ENCODE data around the gene HNRNPF. TPM values are rescaled to one million over a fixed set of nuclear protein-coding genes. Genes with fewer than 3 reads are reported as not detected.

The HNRNPF gene
- total RNA-seq, 1 experiment from 2014 or later, result 333 TPM

DNA sequence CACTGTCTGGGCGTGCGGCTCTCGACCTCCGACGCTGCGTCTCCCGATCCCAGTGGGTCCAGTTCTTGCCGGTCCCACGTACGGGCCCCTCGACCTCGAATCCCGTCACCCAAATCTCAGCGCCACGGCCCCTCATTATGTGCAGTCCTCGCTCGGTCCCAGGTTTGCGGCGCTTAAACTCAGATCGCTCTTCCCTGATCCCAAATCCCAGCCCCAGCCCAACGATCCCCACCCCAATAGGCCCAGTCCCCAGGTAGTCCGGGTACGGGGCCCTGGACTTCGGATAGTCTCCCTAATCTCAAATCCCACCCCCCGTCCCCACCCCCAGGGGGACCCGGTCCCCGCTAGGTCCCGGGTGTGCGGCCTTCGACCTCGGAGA lies 666 bp downstream of the HNRNPF start:
- peak overlapping the region; percentile 93 for H3K4me2 ChIP-seq (ENCODE audit: low read length)
- peaks cover 1 to 4% of the 10 kb centered on the region in 2 experiments; a peak in 2 of 4 replicates for H3K36me3 ChIP-seq (ENCODE audit: control insufficient read depth in 1 of 2, insufficient read depth in 2 of 2, low read length in 2 of 2)
- H3K79me2 ChIP-seq (ENCODE audit: insufficient read depth, low read length), result peaks cover 64% of the 10 kb centered on the region
- H3K9me2 ChIP-seq (ENCODE audit: insufficient read depth), result no peaks in the 10 kb centered on the region
- ATAC-seq (peak; percentile 14), DNase-seq (ENCODE audit: low read depth, low spot score) (no peak)
- ChIA-PET POLR2A (interaction anchor here (0.8 to 1.8 kb wide), 5 partner anchors 8 to 27 kb away, joined by 3 to 11 read pairs (median 5); no protein-coding TSS in a partner anchor), RAD21 (ENCODE audit: low non-redundant PET in 1 of 2, low total read pairs in 2 of 2, uncharacterized antibody in 2 of 2, unreplicated experiment in 2 of 2) (no interaction called here), CTCF (interaction anchor here (1.1 kb wide), 1 partner anchor 46 kb away, joined by 3 read pairs; no protein-coding TSS in a partner anchor)
- H3K4me3 ChIP-seq (replicated peaks in 1 of 2; ENCODE audit: low read depth in 1 of 2, low read length in 2 of 2), result peak overlapping the region; percentile 92 to 93
- peak overlapping the region; percentile 96 for H3K27ac ChIP-seq (ENCODE audit: low read depth, low read length)
- no peaks in the 10 kb centered on the region for H3K9me3 ChIP-seq (ENCODE audit: control insufficient read depth in 1 of 2, insufficient read depth in 1 of 2, low read depth in 1 of 2, low read length in 2 of 2)
- H3K4me1 ChIP-seq (ENCODE audit: control insufficient read depth in 1 of 2, insufficient read depth in 2 of 2, low read length in 2 of 2), result peaks cover 40 to 58% of the 10 kb centered on the region in 2 experiments
- no TSS peak for BruUV-seq (replicated peaks)
- no peak overlapping the region for H2AFZ ChIP-seq (ENCODE audit: low read depth, low read length, poor library complexity, severe bottlenecking)
- no peaks in the 10 kb centered on the region for H3K27me3 ChIP-seq (ENCODE audit: insufficient read depth, low read length)
- H3K9ac ChIP-seq (ENCODE audit: low read length), result peak overlapping the region; percentile 100
- TF ChIP-seq SRF (IDR thresholded peaks at IDR 0.05; ENCODE audit: low read depth), result no peak
- TF ChIP-seq, protein P1, sequence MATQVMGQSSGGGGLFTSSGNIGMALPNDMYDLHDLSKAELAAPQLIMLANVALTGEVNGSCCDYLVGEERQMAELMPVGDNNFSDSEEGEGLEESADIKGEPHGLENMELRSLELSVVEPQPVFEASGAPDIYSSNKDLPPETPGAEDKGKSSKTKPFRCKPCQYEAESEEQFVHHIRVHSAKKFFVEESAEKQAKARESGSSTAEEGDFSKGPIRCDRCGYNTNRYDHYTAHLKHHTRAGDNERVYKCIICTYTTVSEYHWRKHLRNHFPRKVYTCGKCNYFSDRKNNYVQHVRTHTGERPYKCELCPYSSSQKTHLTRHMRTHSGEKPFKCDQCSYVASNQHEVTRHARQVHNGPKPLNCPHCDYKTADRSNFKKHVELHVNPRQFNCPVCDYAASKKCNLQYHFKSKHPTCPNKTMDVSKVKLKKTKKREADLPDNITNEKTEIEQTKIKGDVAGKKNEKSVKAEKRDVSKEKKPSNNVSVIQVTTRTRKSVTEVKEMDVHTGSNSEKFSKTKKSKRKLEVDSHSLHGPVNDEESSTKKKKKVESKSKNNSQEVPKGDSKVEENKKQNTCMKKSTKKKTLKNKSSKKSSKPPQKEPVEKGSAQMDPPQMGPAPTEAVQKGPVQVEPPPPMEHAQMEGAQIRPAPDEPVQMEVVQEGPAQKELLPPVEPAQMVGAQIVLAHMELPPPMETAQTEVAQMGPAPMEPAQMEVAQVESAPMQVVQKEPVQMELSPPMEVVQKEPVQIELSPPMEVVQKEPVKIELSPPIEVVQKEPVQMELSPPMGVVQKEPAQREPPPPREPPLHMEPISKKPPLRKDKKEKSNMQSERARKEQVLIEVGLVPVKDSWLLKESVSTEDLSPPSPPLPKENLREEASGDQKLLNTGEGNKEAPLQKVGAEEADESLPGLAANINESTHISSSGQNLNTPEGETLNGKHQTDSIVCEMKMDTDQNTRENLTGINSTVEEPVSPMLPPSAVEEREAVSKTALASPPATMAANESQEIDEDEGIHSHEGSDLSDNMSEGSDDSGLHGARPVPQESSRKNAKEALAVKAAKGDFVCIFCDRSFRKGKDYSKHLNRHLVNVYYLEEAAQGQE (IDR thresholded peaks at IDR 0.05; ENCODE audit: low read depth), result no peak
- TF ChIP-seq SIN3A (IDR thresholded peaks at IDR 0.05; ENCODE audit: low read depth), result no peak
- TF ChIP-seq POLR2AphosphoS5 (IDR thresholded peaks at IDR 0.05; ENCODE audit: low read depth, low read length), result no peak
- no peak for TF ChIP-seq ZNF274 (IDR thresholded peaks at IDR 0.05; ENCODE audit: low read depth, low read length)
- intact Hi-C loops (cut with micrococcal nuclease), result loop anchor here (2.0 kb wide), 1 partner anchor 28 kb away; the partner anchor contains the start of gene ZNF487
- H4K20me1 ChIP-seq (ENCODE audit: insufficient read depth), result peaks cover 21% of the 10 kb centered on the region; the same call in 1 of the 2 replicates
